Tibial nerve (tissue), 4 donors: Measurements from ENCODE around the gene KCNA1.

Experiments
- EP300 ChIP-seq, 2 donors: sonication (generic); formaldehyde crosslinking; IDR thresholded peaks; one replicate each; pipeline ENCODE4 v1.6.1; 2017; ENCODE audit warnings: antibody characterized with exemption in 2 of 2, mild to moderate bottlenecking in 1 of 2
- POLR2A ChIP-seq, 2 donors: fragments of 450-650 bp; IDR thresholded peaks; one replicate each; pipeline ENCODE4 v1.6.1; 2017; ENCODE audit warnings: antibody characterized with exemption in 2 of 2, mild to moderate bottlenecking in 2 of 2, moderate library complexity in 2 of 2
- TF ChIP-seq, protein P1 (sequence below), 5 experiments: fragments of 200-600 bp in 3 of 5; fragments of 450-650 bp in 2 of 5; sonication (generic) in 3 of 5; IDR thresholded peaks; one replicate each; pipeline ENCODE4 v1.5.1; 2016 to 2019; ENCODE audit warnings: antibody characterized with exemption in 5 of 5, mild to moderate bottlenecking in 3 of 5, moderate library complexity in 2 of 5

- TF ChIP-seq, protein P1, sequence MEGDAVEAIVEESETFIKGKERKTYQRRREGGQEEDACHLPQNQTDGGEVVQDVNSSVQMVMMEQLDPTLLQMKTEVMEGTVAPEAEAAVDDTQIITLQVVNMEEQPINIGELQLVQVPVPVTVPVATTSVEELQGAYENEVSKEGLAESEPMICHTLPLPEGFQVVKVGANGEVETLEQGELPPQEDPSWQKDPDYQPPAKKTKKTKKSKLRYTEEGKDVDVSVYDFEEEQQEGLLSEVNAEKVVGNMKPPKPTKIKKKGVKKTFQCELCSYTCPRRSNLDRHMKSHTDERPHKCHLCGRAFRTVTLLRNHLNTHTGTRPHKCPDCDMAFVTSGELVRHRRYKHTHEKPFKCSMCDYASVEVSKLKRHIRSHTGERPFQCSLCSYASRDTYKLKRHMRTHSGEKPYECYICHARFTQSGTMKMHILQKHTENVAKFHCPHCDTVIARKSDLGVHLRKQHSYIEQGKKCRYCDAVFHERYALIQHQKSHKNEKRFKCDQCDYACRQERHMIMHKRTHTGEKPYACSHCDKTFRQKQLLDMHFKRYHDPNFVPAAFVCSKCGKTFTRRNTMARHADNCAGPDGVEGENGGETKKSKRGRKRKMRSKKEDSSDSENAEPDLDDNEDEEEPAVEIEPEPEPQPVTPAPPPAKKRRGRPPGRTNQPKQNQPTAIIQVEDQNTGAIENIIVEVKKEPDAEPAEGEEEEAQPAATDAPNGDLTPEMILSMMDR (IDR thresholded peaks at IDR 0.05): no peak
- no peak for TF ChIP-seq EP300 (IDR thresholded peaks at IDR 0.05)
- no peak for TF ChIP-seq POLR2A (IDR thresholded peaks at IDR 0.05)
Measured at GRCh38 chr12:4951601-4952000, 41.9 kb downstream of the KCNA1 start.
